ENCODE data around the gene DIO1. TPM values are rescaled to one million over a fixed set of nuclear protein-coding genes. Genes with fewer than 3 reads are reported as not detected.

DIO1 gene
- total RNA-seq, 2 donors from 2014 or later, result 0.32 TPM; not detected in 1

DNA sequence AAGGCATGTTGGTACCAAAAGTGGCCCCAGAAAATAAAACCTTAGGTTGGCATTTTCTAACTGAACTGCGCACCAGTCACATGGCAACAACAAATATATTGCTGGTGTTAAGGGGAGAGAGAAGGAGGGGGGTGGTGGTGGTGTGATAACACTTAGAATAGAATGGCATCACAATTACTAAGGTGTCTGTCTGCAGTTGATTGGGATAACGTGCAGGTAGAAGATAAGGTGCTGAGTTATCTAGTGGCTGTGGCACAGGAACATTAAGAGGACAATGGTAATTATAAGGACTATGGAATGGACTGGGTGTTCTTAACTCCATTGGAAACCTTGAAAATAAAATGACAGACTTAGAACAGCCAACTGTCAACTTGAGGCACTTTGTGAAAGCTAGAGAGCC is 3.0 kb upstream of the DIO1 start:
- no peak for DNase-seq
- Histone ChIP-seq H3K9me3 (no peaks in the 10 kb centered on the region), H3K36me3 (no peaks in the 10 kb centered on the region), H3K27ac (no peak overlapping the region), H3K9ac (ENCODE audit: low read depth in 2 of 2, low read length in 2 of 2) (no peak overlapping the region), H3K4me1 (no peaks in the 10 kb centered on the region), H3K4me3 (no peak overlapping the region), H3K27me3 (no peaks in the 10 kb centered on the region)
- intact Hi-C loops (cut with DNase I), result no loop called here
- TF ChIP-seq, protein P1, sequence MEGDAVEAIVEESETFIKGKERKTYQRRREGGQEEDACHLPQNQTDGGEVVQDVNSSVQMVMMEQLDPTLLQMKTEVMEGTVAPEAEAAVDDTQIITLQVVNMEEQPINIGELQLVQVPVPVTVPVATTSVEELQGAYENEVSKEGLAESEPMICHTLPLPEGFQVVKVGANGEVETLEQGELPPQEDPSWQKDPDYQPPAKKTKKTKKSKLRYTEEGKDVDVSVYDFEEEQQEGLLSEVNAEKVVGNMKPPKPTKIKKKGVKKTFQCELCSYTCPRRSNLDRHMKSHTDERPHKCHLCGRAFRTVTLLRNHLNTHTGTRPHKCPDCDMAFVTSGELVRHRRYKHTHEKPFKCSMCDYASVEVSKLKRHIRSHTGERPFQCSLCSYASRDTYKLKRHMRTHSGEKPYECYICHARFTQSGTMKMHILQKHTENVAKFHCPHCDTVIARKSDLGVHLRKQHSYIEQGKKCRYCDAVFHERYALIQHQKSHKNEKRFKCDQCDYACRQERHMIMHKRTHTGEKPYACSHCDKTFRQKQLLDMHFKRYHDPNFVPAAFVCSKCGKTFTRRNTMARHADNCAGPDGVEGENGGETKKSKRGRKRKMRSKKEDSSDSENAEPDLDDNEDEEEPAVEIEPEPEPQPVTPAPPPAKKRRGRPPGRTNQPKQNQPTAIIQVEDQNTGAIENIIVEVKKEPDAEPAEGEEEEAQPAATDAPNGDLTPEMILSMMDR (IDR thresholded peaks at IDR 0.05), result no peak

DNA sequence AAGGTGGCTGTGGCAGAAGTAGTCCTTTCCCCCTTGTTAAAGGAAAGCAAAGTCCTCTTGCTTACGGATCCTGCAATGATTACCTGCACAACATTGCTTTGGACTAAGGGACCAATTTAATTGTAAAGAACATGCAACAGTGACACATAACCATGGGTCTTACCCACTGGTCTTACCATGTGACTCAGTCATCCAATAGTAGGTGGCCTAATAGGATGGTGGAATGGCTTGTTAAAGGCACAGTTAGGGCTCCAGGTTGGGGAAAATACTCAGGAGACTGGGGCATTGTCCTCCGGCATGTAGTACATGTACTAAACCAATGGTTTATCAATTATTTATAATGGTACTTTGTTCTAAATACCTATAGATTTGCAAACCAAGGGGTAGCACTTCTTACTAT is 2.3 kb upstream of the DIO1 start:
- H3K4me1 ChIP-seq, result no peaks in the 10 kb centered on the region
- H3K9me3 ChIP-seq, result no peaks in the 10 kb centered on the region
- H3K27me3 ChIP-seq, result no peaks in the 10 kb centered on the region
- no peaks in the 10 kb centered on the region for H3K36me3 ChIP-seq
- H3K4me3 ChIP-seq, result no peak overlapping the region
- intact Hi-C loops (cut with DNase I), result no loop called here
- TF ChIP-seq, protein P1 (IDR thresholded peaks at IDR 0.05), result no peak
- H3K9ac ChIP-seq (ENCODE audit: low read depth in 2 of 2, low read length in 2 of 2), result no peak overlapping the region
- DNase-seq, result no peak
- no peak overlapping the region for H3K27ac ChIP-seq

DNA sequence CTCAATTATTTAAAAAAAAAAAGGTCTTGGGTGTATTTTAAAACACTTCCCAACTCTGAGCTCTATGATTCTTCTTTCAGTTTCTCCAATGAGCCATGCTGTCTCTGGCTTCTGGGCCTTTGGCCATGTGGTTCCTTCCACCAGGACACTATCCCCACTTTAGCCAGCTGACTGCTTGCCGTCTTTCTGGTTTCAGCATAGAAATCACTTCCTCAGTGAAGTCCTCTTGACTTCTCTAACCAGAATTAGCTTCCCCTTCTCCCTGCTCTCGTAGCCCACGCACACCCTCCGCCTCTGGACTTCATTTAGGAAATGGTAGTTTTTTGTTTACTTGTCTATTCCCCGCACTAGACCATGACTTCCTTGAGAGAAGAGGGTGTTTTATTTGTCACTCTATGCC is 1.1 kb upstream of the DIO1 start:
- TF ChIP-seq, protein P1 (IDR thresholded peaks at IDR 0.05), result no peak
- H3K9ac ChIP-seq (ENCODE audit: low read depth in 2 of 2, low read length in 2 of 2), result no peak overlapping the region
- no peak overlapping the region for H3K27ac ChIP-seq
- no peaks in the 10 kb centered on the region for H3K27me3 ChIP-seq
- intact Hi-C loops (cut with DNase I), result no loop called here
- no peak overlapping the region for H3K4me3 ChIP-seq
- H3K9me3 ChIP-seq, result no peaks in the 10 kb centered on the region
- DNase-seq, result no peak
- H3K4me1 ChIP-seq, result no peaks in the 10 kb centered on the region
- H3K36me3 ChIP-seq, result no peaks in the 10 kb centered on the region

DNA sequence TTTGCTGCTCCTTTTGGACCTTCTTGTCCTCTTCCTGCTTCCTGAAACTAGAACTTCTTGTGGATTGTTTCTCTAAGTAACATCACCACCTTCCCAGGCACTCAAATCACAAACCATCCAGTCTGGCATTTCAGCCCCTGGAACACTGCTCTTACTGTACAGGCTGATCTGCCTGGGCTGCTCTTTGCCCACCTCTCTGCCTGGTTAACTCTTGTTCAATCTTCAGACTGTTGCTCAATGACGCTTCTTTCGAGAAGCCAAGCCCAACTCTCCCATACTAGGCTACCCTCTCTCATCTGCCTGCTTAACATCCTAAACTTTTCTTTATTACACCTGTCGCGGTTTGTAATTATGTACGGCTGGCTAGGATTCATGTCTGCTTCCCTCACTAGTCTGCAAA is 657 bp downstream of the DIO1 start:
- no peak overlapping the region for H3K27ac ChIP-seq
- peaks cover 6% of the 10 kb centered on the region for H3K4me1 ChIP-seq
- intact Hi-C loops (cut with DNase I), result no loop called here

DNA sequence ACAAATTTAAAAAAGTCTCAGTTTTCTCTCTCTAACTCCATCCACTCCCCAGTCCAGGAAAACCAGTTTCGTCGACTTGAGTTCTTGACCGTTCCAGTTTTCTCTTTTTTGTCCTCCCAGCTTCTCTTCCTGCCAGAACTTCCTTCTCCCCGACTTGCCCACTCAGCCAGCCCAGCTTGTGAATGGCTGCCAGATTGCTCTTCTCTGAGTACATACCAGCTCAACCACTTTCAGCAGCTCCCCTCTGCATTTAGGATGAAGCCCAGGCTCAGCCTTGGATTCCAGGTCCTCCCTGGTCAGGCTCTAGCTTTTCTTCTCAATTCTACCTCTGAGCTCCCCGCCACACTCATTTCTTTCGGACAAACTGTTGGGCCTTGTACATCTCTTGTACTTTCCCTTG is 1.4 kb downstream of the DIO1 start:
- peaks cover 6% of the 10 kb centered on the region for H3K4me1 ChIP-seq
- no peaks in the 10 kb centered on the region for H3K27me3 ChIP-seq
- DNase-seq, result no peak
- no peaks in the 10 kb centered on the region for H3K36me3 ChIP-seq
- no peak overlapping the region for H3K9ac ChIP-seq (ENCODE audit: low read depth in 2 of 2, low read length in 2 of 2)
- TF ChIP-seq, protein P1 (IDR thresholded peaks at IDR 0.05), result no peak
- H3K27ac ChIP-seq, result no peak overlapping the region
- intact Hi-C loops (cut with DNase I), result no loop called here
- no peak overlapping the region for H3K4me3 ChIP-seq
- no peaks in the 10 kb centered on the region for H3K9me3 ChIP-seq

More for the DNA sequence above, 657 bp downstream of the DIO1 start:
- Histone ChIP-seq H3K9me3 (no peaks in the 10 kb centered on the region), H3K36me3 (no peaks in the 10 kb centered on the region), H3K27me3 (no peaks in the 10 kb centered on the region), H3K4me3 (no peak overlapping the region), H3K9ac (ENCODE audit: low read depth in 2 of 2, low read length in 2 of 2) (no peak overlapping the region)
- TF ChIP-seq, protein P1 (IDR thresholded peaks at IDR 0.05), result no peak
- DNase-seq, result no peak

All from colonic mucosa (tissue), 4 donors.